ENCODE measurements around the gene PEX7.

PEX7 gene

DNA sequence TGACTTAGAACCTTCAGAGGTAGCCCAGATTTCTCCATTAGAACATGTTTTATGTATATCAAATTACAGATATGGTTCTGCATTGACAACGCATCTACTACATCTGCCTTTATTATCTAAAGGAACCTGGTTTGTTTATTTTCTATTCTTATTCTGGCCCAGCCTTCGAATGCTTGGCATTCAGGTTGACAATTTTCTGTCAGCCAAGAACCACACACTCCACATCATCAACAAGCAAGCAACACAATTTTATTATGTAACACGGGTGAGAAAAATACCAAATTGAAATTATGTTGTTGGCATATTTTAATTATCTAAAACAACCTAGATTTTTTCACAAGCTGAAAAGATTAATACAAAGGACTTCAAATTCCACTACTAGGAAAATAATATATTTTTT is 44.7 kb upstream of the PEX7 start:
- DNase-seq (ENCODE audit: low read depth): no peak
- TF ChIP-seq, protein P1, sequence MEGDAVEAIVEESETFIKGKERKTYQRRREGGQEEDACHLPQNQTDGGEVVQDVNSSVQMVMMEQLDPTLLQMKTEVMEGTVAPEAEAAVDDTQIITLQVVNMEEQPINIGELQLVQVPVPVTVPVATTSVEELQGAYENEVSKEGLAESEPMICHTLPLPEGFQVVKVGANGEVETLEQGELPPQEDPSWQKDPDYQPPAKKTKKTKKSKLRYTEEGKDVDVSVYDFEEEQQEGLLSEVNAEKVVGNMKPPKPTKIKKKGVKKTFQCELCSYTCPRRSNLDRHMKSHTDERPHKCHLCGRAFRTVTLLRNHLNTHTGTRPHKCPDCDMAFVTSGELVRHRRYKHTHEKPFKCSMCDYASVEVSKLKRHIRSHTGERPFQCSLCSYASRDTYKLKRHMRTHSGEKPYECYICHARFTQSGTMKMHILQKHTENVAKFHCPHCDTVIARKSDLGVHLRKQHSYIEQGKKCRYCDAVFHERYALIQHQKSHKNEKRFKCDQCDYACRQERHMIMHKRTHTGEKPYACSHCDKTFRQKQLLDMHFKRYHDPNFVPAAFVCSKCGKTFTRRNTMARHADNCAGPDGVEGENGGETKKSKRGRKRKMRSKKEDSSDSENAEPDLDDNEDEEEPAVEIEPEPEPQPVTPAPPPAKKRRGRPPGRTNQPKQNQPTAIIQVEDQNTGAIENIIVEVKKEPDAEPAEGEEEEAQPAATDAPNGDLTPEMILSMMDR (IDR thresholded peaks at IDR 0.05; ENCODE audit: low read length, missing control alignments): no peak

DNA sequence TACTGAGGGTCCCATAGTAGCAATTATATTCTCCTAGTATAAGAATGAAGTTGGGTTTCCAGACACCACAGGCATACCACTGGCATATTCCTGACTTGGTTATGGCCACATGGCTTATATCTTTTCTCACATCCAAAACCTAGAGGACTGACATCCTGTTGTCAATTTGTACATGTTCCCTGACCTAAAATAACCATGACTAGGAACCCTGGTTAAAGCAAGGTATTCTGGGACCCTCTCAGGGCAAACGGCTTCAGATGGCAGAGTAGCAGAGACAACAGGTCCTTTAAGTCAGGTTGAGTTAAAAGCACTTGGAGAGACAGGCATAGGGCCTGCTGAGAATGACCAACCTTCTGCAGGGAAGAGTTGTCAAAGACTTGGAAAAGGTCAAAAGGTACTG is 42.7 kb upstream of the PEX7 start:
- DNase-seq (ENCODE audit: low read depth): no peak
- TF ChIP-seq, protein P1 (IDR thresholded peaks at IDR 0.05; ENCODE audit: low read length, missing control alignments): no peak
- no peak overlapping the region for H3K4me3 ChIP-seq (replicated peaks; ENCODE audit: low read depth, low read length)

More for the DNA sequence above, 44.7 kb upstream of the PEX7 start:
- H3K4me3 ChIP-seq (replicated peaks; ENCODE audit: low read depth, low read length): no peak overlapping the region

DNA sequence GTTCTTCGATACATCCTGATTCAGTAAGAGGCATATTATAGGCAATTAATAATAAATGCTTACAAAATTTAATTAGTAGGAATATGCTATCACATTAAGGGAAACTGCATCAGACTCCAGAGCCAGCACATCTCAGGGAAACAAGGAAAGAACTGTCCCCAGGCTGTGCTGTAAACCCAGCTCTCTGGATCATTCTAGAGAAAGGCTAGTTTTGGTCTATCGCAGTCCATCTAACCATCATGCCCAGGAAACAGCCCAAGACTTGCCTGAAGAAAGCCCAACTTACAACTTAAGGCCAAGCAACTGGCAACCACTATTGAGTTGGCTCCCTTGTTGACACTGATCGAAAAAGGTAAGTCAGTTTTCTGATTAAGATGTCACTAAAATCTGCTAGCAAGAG is 41.4 kb upstream of the PEX7 start:
- H3K4me3 ChIP-seq (replicated peaks; ENCODE audit: low read depth, low read length): no peak overlapping the region
- no peak for DNase-seq (ENCODE audit: low read depth)
- TF ChIP-seq, protein P1 (IDR thresholded peaks at IDR 0.05; ENCODE audit: low read length, missing control alignments): no peak

DNA sequence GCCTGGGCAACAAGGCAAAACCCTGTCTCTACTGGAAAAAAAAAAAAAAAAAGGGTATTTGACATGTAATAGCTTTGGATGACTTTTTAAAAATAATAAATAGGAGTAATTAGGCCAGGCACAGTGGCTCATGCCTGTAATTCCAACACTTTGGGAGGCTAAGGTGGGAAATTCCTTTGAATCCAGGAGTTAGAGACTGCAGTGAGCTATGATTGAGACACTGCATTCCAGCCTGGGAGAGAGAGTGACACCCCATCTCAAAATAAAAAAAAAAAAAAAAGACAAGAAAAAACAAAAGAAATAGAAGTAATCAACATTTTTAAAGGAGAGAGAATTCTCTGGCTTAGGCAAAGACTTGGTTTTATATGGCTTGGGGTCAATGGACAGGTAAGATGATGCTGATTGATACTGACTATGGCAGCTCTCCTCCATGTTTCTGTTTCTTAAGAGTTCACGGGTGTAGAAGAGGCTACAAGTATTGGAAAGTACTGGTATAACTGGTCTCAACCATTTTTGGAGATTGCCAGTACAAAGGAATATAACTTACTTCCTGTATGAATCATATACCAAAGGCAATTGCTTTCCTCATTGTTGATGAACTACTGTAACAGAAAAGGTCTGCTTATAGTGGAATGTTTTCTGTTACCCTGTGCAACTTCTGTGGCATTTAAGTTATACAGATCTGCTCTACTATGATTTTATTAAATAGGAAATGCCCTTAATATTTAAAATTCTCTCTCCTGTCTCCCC is 40.2 kb upstream of the PEX7 start:
- TF ChIP-seq, protein P1 (IDR thresholded peaks at IDR 0.05; ENCODE audit: low read length, missing control alignments): no peak
- DNase-seq (ENCODE audit: low read depth): peak; percentile 82
- no peak overlapping the region for H3K4me3 ChIP-seq (replicated peaks; ENCODE audit: low read depth, low read length)

DNA sequence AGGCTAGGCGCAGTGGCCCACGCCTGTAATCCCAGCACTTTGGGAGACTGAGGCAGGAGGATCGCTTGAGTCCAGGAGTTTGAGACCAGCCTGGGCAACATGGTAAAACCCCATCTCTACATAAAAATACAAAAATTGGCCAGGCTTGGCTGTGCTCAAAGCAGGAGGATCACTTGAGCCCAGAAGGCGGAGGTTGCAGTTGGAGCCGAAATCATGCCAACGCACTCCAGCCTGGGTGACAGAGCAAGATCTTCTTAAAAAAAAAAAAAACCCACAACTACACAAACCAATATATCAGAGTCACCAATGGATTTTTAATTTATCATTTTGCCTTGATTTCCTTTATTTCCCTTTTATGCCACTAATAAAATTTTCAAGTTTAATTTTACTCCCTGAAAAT is 39.4 kb upstream of the PEX7 start:
- no peak for DNase-seq (ENCODE audit: low read depth)
- no peak overlapping the region for H3K4me3 ChIP-seq (replicated peaks; ENCODE audit: low read depth, low read length)
- TF ChIP-seq, protein P1 (IDR thresholded peaks at IDR 0.05; ENCODE audit: low read length, missing control alignments): no peak

DNA sequence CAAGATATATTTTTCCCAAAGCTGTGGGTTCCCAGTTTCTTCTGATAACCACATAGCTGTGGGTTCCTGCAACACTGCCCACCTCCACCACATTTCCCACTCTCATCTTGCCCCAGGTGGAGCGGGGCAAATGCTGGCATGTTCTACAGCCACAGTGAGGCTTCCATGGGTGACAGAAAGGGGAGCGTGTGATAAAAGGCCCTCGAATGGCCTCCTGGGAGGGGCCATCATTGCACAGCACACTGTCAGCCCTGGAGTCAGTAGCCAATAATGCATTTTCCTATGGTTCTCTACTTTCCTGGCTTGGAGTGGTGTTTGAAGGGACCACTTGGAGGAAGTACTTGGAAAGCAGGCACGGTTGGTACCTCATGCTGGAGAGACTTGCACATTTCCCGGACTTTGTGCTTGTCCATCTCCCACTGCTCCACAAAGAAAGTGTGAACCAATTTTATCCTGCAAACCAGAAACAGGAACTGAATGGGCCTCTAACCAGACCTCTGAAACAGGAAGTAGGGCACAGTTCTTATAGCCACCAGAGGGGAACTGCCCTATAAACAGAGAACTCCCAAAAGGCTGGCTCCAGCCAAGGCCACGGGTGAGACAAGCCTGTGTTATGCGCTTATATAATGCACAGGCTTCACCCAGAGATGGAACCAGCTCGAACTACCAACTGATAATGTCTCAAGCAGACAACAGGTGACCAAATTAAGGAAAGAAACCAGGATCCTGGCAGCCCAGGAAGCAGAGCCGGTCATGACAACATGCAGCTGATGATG is 38.7 kb upstream of the PEX7 start:
- no peak overlapping the region for H3K4me3 ChIP-seq (replicated peaks; ENCODE audit: low read depth, low read length)
- TF ChIP-seq, protein P1 (IDR thresholded peaks at IDR 0.05; ENCODE audit: low read length, missing control alignments): no peak
- DNase-seq (ENCODE audit: low read depth): no peak

Data from fibroblast of pulmonary artery (primary cell).